Thoracic aorta (tissue), 2 donors: ENCODE data around the gene BANP. TPM values are rescaled to one million over a fixed set of nuclear protein-coding genes. Genes with fewer than 3 reads are reported as not detected.
A peak's percentile ranks its signal among the peaks of the same experiment; 100 is the strongest.
"Not testable (repeated sequence)": the region's sequence is repeated elsewhere in the genome, so short reads cannot be mapped to it uniquely, and the experiment has no call there.

Experiments used
- ATAC-seq: fragments of 150-250 bp; one replicate; pipeline ENCODE4 v1.8.0; 2017; ENCODE audit warnings: low read depth; ENCODE audit not compliant: insufficient number of reproducible peaks, low FRiP score
- DNase-seq: peaks from one replicate; pipeline ENCODE4 v3.0.0-alpha.2; 2020; ENCODE audit warnings: low spot score
- H3K27ac ChIP-seq, 2 donors: fragments of 200-600 bp; sonication (generic); 1 replicate in 1 of 2; 2 replicates in 1 of 2; pipeline ENCODE4 v1.5.1; 2016; ENCODE audit warnings: mild to moderate bottlenecking in 2 of 2, moderate library complexity in 2 of 2
- H3K27me3 ChIP-seq: fragments of 200-600 bp; sonication (generic); replicated peaks from 2 replicates; pipeline ENCODE4 v1.6.0; 2016; ENCODE audit warnings: mild to moderate bottlenecking; ENCODE audit not compliant: insufficient read depth
- H3K36me3 ChIP-seq: fragments of 200-600 bp; sonication (generic); one replicate; pipeline ENCODE4 v1.5.1; 2016
- H3K4me1 ChIP-seq, 2 donors: fragments of 200-600 bp; sonication (generic); 1 replicate in 1 of 2; 2 replicates in 1 of 2; pipeline versions ENCODE4 v1.5.1 to v1.6.0; 2016; ENCODE audit warnings: low read depth in 2 of 2, mild to moderate bottlenecking in 1 of 2; ENCODE audit not compliant: control insufficient read depth in 1 of 2
- H3K4me3 ChIP-seq: fragments of 200-600 bp; sonication (generic); 2 replicates; pipeline ENCODE4 v1.5.1; 2016; ENCODE audit warnings: mild to moderate bottlenecking
- H3K9me3 ChIP-seq: fragments of 200-600 bp; sonication (generic); 2 replicates; pipeline ENCODE4 v1.5.1; 2016
- CTCF ChIP-seq: fragments of 200-600 bp; sonication (generic); IDR thresholded peaks from one replicate; pipeline ENCODE4 v1.5.1; 2019; ENCODE audit warnings: antibody characterized with exemption
- total RNA-seq, 2 donors: library from RNA; depleted of rRNA; stranded (reverse); fragments of >200 nt; gene quantifications; one replicate each; pipeline versions ENCODE4 v1.1.0 to v1.2.3, GENCODE V29; 2016

Gene BANP
- total RNA-seq, 2 donors from 2014 or later, result 18.6 to 21.8 TPM

- no peak overlapping the region for H3K4me3 ChIP-seq
- H3K4me1 ChIP-seq, result peaks cover 0 to 3% of the 10 kb centered on the region in 2 donors
- TF ChIP-seq CTCF, result no peak
- no peaks in the 10 kb centered on the region for H3K27me3 ChIP-seq
- ATAC-seq (no peak), DNase-seq (no peak)
- H3K36me3 ChIP-seq, result peaks cover 15% of the 10 kb centered on the region
- no peak overlapping the region for H3K27ac ChIP-seq
- H3K9me3 ChIP-seq, result no peaks in the 10 kb centered on the region
Observed at GRCh38 chr16:88023786-88024185, 72.6 kb downstream of the BANP start.

GRCh38 chr16:88024491-88025085 is 73.4 kb downstream of the BANP start:
- peaks cover 15% of the 10 kb centered on the region for H3K36me3 ChIP-seq
- TF ChIP-seq CTCF, result peak; percentile 35
- H3K4me3 ChIP-seq, H3K27ac ChIP-seq, DNase-seq, H3K9me3 ChIP-seq, H3K27me3 ChIP-seq, H3K4me1 ChIP-seq, ATAC-seq: not testable (repeated sequence)

GRCh38 chr16:88025086-88025492 is 73.9 kb downstream of the BANP start:
- not testable (repeated sequence) for H3K9me3 ChIP-seq, H3K4me1 ChIP-seq, H3K4me3 ChIP-seq, DNase-seq, ATAC-seq, H3K27ac ChIP-seq, H3K27me3 ChIP-seq
- H3K36me3 ChIP-seq, result peaks cover 15% of the 10 kb centered on the region

GRCh38 chr16:88025828-88026555 is 74.8 kb downstream of the BANP start:
- not testable (repeated sequence) for H3K4me3 ChIP-seq, DNase-seq, H3K27me3 ChIP-seq, H3K9me3 ChIP-seq, ATAC-seq, H3K4me1 ChIP-seq, H3K27ac ChIP-seq
- H3K36me3 ChIP-seq, result peaks cover 15% of the 10 kb centered on the region

GRCh38 chr16:88026964-88027938 is 76.0 kb downstream of the BANP start:
- Histone ChIP-seq H3K27ac (no peak overlapping the region), H3K36me3 (peaks cover 18% of the 10 kb centered on the region), H3K9me3 (no peaks in the 10 kb centered on the region), H3K4me1 (peaks cover 0 to 3% of the 10 kb centered on the region in 2 donors), H3K4me3 (no peak overlapping the region), H3K27me3 (no peaks in the 10 kb centered on the region)
- TF ChIP-seq CTCF, result no peak
- DNase-seq, result no peak
- no peak for ATAC-seq

GRCh38 chr16:88028177-88028930 is 77.1 kb downstream of the BANP start:
- H3K4me3 ChIP-seq, H3K27me3 ChIP-seq, DNase-seq, H3K9me3 ChIP-seq, ATAC-seq, H3K27ac ChIP-seq, H3K4me1 ChIP-seq: not testable (repeated sequence)
- peaks cover 15% of the 10 kb centered on the region for H3K36me3 ChIP-seq
